T-helper 1 cell treated with Interleukin-12 subunit alpha and Interleukin-12 subunit beta and Interleukin-4 antibody, amounts not matched to agents 30 ng/mL and 1 ng/mL, for 36 hours (primary cell): ENCODE results near the gene NAIF1. TPM values are rescaled to one million over a fixed set of nuclear protein-coding genes. Genes with fewer than 3 reads are reported as not detected.
"Not testable (repeated sequence)": the region's sequence is repeated elsewhere in the genome, so short reads cannot be mapped to it uniquely, and the experiment has no call there.

Experiments
- intact Hi-C: fragments of 100-400 bp; cut with micrococcal nuclease; formaldehyde crosslinking; loops from one replicate; pipeline ENCODE4 v1.15.1; 2024
- total RNA-seq: library from RNA; stranded (reverse); gene quantifications from 2 replicates; pipeline ENCODE4 v1.2.3, GENCODE V29; 2022

The NAIF1 gene
- total RNA-seq, 1 donor from 2014 or later = 13.8 TPM

GRCh38 chr9:128062846-128063831, 4.0 kb downstream of the NAIF1 start:
- intact Hi-C loops = no loop called here

GRCh38 chr9:128062279-128062678, 4.8 kb downstream of the NAIF1 start:
- intact Hi-C loops = no loop called here

- intact Hi-C loops = no loop called here
Measured at GRCh38 chr9:128061275-128061960, 5.7 kb downstream of the NAIF1 start.

- intact Hi-C loops = no loop called here
Measured at GRCh38 chr9:128059365-128059983, 7.6 kb downstream of the NAIF1 start.

- intact Hi-C loops = no loop called here
Measured at GRCh38 chr9:128057724-128058409, 9.3 kb downstream of the NAIF1 start.

GRCh38 chr9:128056887-128057723, 10.0 kb downstream of the NAIF1 start:
- intact Hi-C loops = no loop called here

- intact Hi-C loops = no loop called here
Measured at GRCh38 chr9:128056086-128056485, 11.0 kb downstream of the NAIF1 start.

- intact Hi-C loops = no loop called here
Measured at GRCh38 chr9:128055344-128056040, 11.6 kb downstream of the NAIF1 start.

GRCh38 chr9:128054087-128054486, 13.0 kb downstream of the NAIF1 start:
- intact Hi-C loops = no loop called here

- intact Hi-C loops = no loop called here
Measured at GRCh38 chr9:128053560-128053959, 13.6 kb downstream of the NAIF1 start.

GRCh38 chr9:128051932-128052709, 15.0 kb downstream of the NAIF1 start:
- intact Hi-C loops = no loop called here

- intact Hi-C loops = no loop called here
Measured at GRCh38 chr9:128049843-128050242, 17.3 kb downstream of the NAIF1 start.

GRCh38 chr9:128048663-128049062, 18.5 kb downstream of the NAIF1 start:
- intact Hi-C loops = no loop called here

GRCh38 chr9:128047231-128047630, 19.9 kb downstream of the NAIF1 start:
- intact Hi-C loops = no loop called here

- intact Hi-C loops = no loop called here
Measured at GRCh38 chr9:128045831-128046230, 21.3 kb downstream of the NAIF1 start.

- intact Hi-C loops = not testable (repeated sequence)
Measured at GRCh38 chr9:128045409-128045808, 21.7 kb downstream of the NAIF1 start.

GRCh38 chr9:128043467-128043868, 23.7 kb downstream of the NAIF1 start:
- intact Hi-C loops = no loop called here

- intact Hi-C loops = no loop called here
Measured at GRCh38 chr9:128042043-128042442, 25.1 kb downstream of the NAIF1 start.

GRCh38 chr9:128040783-128041182, 26.3 kb downstream of the NAIF1 start:
- intact Hi-C loops = not testable (repeated sequence)
